ENCODE measurements around the gene RPL29.

The RPL29 gene

DNA sequence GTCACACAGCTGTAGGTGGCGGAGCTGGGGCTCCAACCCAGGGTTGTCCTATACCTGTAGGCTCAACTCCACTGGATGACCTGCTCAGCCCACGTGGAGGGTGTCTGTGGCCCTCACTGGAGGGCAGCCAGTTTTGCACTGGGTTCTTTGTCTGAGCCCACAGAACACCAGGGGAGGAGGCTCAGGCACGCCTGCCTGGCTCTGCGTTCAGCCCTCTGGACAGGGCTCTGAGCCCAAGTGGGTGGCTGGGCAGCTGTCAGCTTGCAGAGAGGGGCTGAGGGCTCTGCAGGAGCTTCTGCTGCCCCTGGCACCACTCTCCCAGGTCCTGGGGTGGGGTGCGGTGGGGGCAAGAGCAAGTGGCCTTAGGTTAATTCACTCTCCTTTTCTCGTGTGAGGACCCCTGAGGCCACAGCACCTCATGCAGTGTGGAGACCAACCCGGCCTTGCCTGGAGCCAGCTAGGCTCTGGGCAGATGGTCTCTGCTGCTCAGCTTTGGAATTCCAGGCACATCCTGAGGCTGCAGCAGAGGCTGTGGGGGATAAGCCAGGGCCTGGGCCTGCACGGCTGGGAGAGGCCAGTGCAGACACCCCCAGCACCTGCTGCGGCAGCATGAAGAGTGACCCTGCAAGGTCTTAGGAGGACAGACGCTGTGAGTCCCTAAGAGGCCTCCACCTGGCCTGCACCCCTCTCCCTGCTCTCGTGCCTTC lies 37.2 kb upstream of the RPL29 start:
- TF ChIP-seq POLR2A (IDR thresholded peaks at IDR 0.05; ENCODE audit: low read depth, low read length) = no peak

DNA sequence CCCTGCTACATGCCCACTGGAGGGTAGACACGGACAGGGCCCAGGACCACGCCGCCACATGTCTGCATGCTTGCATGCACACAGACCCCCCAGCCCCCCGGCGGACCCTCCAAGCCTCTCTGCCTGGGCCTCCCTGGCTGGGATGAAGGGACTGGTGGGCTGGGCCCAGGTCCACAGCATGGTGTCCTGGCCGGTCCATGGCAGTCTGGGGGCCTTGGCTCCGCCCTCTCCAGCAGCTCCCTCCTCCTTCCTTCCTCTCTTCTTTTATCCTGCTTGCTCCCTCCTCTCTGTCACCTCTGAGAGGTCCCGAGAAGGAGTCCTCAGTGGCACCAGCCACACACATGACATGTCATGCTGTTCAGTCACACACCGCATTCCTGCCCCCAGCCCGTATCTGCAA lies 36.2 kb upstream of the RPL29 start:
- no peak for FAIRE-seq
- no peak for TF ChIP-seq POLR2A (IDR thresholded peaks at IDR 0.05; ENCODE audit: low read depth, low read length)
- DNase-seq (ENCODE audit: insufficient read length, low spot score) = no peak

More for the DNA sequence above, 37.2 kb upstream of the RPL29 start:
- DNase-seq (ENCODE audit: insufficient read length, low spot score) (no peak), FAIRE-seq (no peak)

DNA sequence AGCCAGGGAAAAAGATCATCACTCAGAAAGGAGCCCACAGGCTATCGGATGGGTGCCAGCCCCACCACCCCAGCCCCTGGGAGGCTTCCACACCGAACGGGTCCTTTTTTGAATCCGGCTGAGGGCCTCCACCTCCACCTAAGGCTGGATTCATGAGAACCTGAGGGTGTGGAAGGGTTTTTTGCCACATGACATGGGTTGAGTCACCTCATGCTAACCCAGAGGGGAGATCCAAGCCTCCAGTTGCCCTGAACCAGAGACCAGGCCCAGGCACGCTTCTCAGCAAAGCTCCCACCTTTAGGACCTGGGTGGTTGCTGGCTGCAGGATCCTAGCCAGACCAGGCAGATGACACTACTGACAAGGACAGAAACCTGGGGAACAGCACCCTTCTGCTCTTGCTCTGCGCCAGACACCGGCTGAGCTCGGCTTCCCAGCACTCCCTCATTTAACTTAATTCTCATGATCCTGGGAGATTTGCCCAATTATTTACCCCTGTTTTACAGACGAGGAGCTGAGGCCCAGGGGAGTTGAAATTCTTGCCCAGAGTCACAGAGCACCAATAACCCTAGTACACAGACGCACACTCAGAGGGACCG lies 35.1 kb upstream of the RPL29 start:
- no peak for TF ChIP-seq POLR2A (IDR thresholded peaks at IDR 0.05; ENCODE audit: low read depth, low read length)
- no peak for DNase-seq (ENCODE audit: insufficient read length, low spot score)
- FAIRE-seq = no peak

DNA sequence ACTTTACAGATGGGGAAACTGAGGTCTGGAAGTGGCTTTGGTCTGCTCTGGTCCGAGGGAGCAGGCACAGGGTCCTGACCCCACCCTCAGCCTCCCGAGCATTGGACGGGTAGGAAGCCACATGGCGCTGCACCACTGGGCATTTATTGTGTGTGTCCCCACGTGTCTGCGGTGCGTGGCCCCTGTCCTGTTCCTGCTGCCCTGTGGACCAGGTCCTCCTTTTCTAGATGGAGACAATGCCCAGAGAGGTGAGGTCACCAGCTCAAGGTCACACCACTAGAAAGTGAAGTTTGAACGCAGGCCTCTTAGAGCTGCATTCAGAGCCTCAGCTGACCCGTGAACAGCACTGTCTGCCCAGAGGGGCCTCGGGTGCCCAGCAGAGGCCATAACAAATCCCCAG lies 33.8 kb upstream of the RPL29 start:
- no peak for TF ChIP-seq POLR2A (IDR thresholded peaks at IDR 0.05; ENCODE audit: low read depth, low read length)
- no peak for DNase-seq (ENCODE audit: insufficient read length, low spot score)
- no peak for FAIRE-seq

DNA sequence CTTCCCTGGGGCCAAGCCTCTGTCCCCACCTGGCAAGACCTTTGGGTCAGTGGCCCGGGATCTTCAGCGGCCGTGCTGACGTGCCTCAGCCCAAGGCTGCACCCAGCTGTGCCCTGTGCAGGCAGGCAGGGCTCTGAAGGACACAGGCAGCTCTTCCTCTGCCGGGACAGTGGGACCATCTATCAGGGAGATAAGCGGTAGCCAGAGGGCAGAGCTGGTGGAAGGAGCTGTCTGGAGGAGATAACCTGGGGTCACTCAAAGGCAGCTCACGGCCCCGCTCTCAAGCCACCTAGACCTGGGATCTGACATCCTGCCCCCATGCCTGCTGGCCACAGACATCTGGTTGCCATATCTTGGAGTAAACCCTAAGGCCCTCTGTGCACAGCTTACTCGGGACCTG lies 33.4 kb upstream of the RPL29 start:
- DNase-seq (ENCODE audit: insufficient read length, low spot score) = no peak
- no peak for FAIRE-seq
- TF ChIP-seq POLR2A (IDR thresholded peaks at IDR 0.05; ENCODE audit: low read depth, low read length) = no peak

DNA sequence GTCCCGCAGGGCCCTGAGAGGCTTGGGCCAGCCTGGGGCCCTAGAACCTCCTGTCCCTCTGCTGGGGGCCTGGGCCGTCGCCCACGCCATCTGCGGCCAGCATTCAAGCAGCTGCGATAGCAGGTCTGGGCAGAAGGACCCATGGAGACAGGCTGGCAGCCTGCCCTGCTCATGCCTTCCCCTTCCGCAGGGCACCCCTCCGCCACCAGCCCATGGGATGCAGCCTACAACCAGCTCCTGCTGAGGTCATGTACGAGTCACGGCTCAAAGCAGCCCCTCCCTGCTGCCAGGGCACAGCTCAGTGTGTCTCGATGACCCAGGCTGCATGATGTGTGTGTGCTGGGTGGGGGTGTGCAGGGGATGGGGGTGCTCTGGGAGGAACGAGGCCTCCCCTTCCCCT lies 32.9 kb upstream of the RPL29 start:
- DNase-seq (ENCODE audit: insufficient read length, low spot score) (peak; percentile 59), FAIRE-seq (no peak)
- TF ChIP-seq POLR2A (IDR thresholded peaks at IDR 0.05; ENCODE audit: low read depth, low read length) = no peak

DNA sequence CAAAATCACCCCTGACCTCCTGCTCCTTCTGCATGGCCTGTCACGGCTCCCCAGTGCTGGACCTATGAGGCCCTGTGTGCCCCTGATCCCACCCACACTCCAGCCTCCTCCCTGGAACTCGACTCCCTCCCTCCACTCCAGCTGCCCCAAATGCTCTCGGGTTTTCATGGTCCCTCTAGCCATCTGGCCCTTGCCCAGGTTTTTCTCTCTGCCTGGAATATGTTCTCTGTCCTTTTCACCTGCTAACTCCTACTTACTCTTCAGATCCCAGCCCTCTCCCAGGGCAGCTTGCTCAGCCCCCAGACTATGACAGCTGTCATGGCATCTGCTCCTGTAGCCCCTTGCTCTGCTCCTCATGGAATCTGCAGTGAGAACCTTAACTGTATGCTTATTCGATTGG lies 30.3 kb upstream of the RPL29 start:
- FAIRE-seq (no peak), DNase-seq (ENCODE audit: insufficient read length, low spot score) (no peak)
- no peak for TF ChIP-seq POLR2A (IDR thresholded peaks at IDR 0.05; ENCODE audit: low read depth, low read length)

DNA sequence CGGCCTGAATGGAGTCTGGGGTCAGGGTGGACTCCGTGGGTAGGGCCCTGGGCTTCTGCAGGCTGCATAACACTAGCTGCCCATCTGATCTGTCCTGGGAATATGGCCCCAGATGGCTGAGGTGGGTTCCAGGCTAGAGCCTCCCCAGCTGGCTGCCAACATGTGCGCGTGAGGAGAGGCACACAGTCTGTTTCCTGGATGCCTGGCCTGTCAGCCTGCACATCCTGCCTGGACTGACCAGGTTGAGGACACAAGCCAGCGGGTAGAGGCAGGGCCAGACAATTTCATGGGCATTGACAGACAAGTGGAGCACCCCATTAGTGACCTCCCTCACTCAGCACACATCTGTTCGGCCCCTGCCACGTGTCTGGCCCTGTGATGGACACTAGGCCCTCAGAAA lies 29.8 kb upstream of the RPL29 start:
- no peak for TF ChIP-seq POLR2A (IDR thresholded peaks at IDR 0.05; ENCODE audit: low read depth, low read length)
- FAIRE-seq (no peak), DNase-seq (ENCODE audit: insufficient read length, low spot score) (no peak)

DNA sequence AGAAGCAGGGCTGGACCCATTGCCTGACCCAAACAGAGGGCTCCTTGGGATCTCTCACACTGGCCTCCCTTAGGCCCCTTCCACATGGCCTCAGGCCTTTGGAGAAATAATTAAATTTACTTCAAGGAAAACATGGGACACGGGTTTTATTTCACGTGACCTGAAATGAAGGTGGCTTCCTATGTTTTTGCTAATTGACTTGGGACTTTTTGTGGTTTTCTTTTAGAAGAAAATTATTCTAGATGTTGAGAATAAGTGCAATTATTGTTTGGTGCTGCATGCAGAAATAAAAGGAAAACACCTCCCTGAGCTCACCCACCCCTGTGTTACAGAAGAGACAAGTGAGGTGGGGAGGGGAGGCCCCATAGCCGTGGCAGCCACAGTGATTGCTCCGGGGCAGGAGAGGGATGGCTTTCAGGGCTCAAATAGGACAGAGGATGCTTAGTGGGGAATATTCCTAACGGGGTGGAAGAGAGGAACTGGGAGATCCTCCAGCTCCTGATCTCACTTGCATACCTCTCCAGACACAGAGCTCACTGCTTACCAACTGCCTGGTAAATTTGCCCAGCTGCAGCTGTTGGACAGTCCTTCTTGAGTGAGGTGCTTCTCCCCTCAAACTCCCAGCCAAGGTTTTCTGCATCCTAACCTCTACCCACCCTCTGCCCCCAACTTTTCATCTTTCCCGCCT lies 29.2 kb upstream of the RPL29 start:
- TF ChIP-seq POLR2A (IDR thresholded peaks at IDR 0.05; ENCODE audit: low read depth, low read length) = no peak
- DNase-seq (ENCODE audit: insufficient read length, low spot score) = no peak
- no peak for FAIRE-seq

DNA sequence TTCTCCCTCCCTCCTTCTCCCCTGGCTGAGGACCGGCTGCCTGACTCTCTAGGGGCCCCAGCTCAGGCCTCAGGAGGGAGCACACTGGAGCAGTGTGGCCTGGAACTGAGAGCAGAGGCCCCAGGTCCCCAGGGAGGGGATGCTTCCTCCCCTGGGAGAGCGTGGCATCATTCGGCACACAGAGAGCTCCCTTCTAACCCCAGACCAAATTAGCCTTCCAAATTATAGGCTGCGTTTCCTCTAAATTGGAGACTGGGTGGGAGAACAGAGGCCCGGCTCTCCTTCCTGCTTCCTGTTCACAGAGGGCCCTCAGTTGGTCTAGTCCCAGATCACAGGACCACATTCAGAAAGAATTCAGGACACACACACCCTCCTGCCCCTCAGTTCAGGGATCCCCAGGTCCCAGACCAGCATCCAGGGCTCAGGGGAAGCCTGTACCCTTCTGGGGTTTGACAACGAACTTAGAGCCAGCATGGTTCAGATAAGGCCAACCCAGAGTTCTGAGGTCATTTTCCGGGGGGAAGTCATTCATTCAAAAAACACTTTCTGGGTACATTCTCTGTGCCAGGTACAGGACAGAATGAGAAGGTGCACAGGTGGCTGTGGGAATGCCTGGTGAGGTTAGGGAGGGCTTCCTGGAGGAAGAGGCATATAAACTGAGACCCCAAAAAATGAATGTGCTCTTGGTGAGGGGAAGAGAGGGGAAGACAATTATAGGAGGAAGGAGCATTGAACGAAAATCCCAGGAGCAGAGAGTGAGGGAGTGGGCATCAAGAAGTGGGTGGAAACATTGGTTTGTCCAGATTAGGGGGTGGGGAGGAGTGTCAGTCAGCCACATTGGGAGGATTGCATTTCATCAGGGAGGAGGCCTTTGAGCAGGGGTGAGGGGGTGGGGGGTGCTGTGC lies 28.4 kb upstream of the RPL29 start:
- no peak for DNase-seq (ENCODE audit: insufficient read length, low spot score)
- FAIRE-seq = no peak
- TF ChIP-seq POLR2A (IDR thresholded peaks at IDR 0.05; ENCODE audit: low read depth, low read length) = no peak

DNA sequence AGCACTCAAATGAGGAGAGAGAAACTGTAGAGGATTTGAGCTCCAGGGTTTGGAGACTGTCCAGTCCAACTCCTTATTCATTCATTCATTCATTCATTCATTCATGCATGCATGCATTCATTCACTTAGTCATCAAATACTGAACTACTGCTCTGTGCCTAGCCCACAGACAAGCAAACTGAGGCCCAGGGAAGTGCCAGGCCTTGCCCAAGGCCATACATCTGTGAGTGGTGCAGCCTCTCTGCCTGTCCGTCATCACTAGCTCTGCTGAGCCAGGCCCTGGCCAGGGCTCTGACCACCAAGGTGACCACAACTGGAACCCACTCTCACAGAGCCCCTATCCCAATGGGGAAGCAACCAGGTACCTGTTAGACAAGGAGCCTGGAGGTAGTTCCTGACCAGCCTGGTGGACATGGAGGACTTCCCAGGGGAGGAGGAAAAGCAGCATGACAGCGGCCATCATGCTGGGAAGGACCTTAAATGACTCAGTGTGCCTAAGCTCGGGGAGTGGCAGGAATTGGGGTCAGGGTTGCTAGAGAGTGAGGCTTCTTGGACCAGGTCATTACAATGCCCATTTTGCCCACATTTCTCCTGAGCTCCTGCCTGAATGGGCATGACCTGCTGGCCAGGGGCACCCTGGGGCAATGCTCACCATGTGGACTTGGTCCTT lies 27.5 kb upstream of the RPL29 start:
- DNase-seq (ENCODE audit: insufficient read length, low spot score) = no peak
- no peak for TF ChIP-seq POLR2A (IDR thresholded peaks at IDR 0.05; ENCODE audit: low read depth, low read length)
- FAIRE-seq = no peak

DNA sequence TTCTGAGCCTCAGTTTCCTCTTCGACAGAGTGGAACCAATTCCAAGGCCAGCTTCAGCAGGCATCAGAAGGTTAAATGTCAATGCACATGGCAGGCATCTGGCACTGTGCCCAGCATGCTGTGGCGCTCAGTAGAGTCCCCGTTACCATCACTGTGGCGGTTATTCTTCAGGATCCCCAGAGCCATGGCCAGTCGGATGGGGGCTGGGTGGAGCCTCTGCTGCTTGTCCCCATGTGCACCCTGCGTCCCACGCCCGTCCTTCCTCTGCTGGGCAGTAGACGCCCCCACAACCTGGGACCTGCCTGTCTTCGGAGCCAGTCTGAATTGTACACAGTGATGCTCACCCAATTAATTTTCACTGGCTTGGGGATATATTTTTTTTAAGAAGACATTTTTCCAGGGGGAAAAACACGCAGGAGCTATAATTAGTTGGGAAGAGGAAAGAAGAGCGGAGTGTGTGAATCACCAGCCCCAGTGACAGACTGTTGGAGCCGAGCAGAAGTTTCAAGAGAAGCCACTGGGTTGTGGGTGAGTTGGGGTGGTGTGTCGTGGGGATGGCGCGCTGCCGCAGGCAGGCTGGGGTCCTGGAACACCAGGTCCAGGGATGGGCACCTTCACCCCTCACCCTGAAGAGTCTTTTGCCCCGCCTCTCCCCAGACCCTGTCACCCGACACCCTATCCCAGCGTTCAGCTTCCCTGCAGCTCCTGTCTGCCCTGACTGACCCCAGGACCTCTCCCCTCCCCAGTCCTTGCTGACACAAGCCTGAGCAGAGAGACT lies 26.8 kb upstream of the RPL29 start:
- no peak for TF ChIP-seq POLR2A (IDR thresholded peaks at IDR 0.05; ENCODE audit: low read depth, low read length)
- DNase-seq (ENCODE audit: insufficient read length, low spot score) (no peak), FAIRE-seq (no peak)
